ENCODE measurements around the gene NCK2.

NCK2 gene

DNA sequence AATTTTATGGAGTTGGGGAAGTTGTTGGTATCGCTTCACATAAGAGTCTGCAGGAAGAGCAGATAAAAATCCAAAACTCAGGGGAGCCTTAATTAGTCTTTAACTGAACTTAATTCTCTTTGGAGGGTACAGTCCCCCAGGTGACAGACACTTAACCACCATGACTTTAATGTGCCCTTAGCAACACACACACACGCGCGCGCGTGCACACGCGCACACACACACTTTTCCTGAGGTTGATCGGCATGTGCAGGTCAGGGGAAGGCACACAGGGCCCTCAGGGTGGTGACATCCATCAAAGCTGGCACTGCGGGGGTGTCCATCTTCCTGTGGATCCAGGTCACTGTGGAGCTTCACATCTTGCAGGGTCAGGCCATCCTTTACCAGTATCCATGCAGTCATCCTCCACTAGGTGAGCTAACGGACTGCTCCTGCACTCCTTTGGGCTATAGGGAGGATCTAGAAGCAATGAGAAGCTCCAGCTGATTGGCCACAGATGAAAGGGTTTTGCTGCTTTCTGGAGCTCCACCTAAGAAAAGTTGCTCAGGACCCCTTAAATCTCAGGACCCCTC is 21.9 kb upstream of the NCK2 start:
- no peak for DNase-seq (ENCODE audit: low spot score)
- in situ Hi-C loops (cut with MboI; ENCODE audit: low pct_unique_long_range_greater_than_20kb, low sequenced_read_pairs, unreplicated experiment) = no loop called here
- TF ChIP-seq, protein P1, sequence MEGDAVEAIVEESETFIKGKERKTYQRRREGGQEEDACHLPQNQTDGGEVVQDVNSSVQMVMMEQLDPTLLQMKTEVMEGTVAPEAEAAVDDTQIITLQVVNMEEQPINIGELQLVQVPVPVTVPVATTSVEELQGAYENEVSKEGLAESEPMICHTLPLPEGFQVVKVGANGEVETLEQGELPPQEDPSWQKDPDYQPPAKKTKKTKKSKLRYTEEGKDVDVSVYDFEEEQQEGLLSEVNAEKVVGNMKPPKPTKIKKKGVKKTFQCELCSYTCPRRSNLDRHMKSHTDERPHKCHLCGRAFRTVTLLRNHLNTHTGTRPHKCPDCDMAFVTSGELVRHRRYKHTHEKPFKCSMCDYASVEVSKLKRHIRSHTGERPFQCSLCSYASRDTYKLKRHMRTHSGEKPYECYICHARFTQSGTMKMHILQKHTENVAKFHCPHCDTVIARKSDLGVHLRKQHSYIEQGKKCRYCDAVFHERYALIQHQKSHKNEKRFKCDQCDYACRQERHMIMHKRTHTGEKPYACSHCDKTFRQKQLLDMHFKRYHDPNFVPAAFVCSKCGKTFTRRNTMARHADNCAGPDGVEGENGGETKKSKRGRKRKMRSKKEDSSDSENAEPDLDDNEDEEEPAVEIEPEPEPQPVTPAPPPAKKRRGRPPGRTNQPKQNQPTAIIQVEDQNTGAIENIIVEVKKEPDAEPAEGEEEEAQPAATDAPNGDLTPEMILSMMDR (IDR thresholded peaks at IDR 0.05; ENCODE audit: extremely low read depth, insufficient read depth, missing control alignments) = no peak

DNA sequence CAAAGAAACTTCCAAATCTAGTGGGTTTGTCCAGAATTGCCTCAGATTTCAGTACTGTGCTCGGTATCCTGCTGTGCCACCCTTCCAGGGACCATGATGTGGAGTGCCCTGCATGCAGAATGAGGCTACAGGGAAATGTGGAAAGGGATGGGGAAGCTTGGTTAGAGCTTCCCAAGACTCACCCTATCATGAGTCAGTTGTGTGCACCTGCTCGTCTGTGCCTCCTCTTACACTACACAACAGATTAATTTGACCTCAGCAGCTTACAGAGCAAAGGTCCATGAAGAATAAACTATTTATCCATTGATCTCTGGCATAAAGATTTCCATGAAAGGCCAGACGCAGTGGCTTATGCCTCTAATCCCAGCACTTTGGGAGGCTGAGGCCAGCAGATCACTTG is 21.3 kb upstream of the NCK2 start:
- TF ChIP-seq, protein P1 (IDR thresholded peaks at IDR 0.05; ENCODE audit: extremely low read depth, insufficient read depth, missing control alignments) = no peak

DNA sequence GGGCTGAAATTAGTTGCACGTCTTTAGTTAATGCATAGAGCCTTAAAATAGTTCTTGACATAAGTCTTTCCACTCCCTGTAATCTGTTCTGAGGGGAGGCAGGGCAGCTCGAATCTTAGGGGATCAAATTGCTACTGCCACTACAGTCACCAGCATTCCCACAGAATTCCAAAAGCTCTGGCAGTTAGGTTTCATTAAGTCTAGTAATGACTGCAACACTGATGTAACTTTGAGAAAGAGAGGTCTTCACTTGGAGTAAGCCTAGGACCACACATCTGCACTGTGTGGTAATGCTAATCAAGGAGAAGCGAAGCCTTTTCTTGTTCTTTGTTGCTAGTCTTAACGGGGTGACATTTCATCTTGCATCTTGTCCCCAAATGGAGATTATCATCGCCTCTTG is 19.3 kb upstream of the NCK2 start:
- in situ Hi-C loops (cut with MboI; ENCODE audit: low pct_unique_long_range_greater_than_20kb, low sequenced_read_pairs, unreplicated experiment) = no loop called here

More for the DNA sequence above, 21.3 kb upstream of the NCK2 start:
- no peak for DNase-seq (ENCODE audit: low spot score)
- in situ Hi-C loops (cut with MboI; ENCODE audit: low pct_unique_long_range_greater_than_20kb, low sequenced_read_pairs, unreplicated experiment) = no loop called here

DNA sequence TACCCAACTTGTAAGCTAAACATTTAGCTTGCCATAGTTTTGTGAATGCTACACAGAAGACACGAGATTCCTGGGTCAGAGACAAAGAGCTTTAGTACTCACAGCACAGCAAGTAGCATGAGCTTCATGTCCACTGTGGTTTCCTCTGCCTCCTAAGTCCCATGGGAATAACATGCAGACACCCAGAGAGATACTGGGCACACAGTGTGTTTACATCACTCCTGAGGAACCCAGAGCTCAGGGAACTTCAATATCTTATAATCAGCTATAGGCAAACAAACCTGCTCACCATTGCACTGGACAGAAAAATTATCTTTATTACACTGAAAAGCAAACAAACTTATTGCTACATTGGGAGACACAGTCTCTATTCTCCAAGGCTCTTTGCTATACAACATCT is 14.5 kb upstream of the NCK2 start:
- TF ChIP-seq, protein P1 (IDR thresholded peaks at IDR 0.05; ENCODE audit: extremely low read depth, insufficient read depth, missing control alignments) = no peak
- in situ Hi-C loops (cut with MboI; ENCODE audit: low pct_unique_long_range_greater_than_20kb, low sequenced_read_pairs, unreplicated experiment) = no loop called here
- DNase-seq (ENCODE audit: low spot score) = no peak

More for the DNA sequence above, 19.3 kb upstream of the NCK2 start:
- TF ChIP-seq, protein P1 (IDR thresholded peaks at IDR 0.05; ENCODE audit: extremely low read depth, insufficient read depth, missing control alignments) = no peak
- no peak for DNase-seq (ENCODE audit: low spot score)

DNA sequence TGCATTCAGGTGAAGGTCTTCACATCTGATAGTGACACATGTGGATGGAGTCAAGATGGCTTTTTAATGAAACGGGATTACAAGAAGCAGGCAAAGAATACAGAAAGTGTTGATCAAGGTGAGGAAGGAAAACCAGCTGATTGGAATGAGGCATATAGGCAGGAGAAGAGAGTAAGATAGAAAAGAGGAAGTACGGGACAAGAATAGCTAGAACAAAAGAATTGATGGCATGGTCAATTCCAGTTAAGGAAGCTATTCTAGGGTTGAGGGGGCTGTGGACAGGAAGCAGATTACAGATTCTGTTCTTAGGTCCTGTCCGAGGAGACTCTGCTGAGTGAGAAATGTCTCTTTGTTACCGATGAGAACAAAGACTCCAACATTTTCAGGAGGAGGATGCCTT is 13.2 kb upstream of the NCK2 start:
- in situ Hi-C loops (cut with MboI; ENCODE audit: low pct_unique_long_range_greater_than_20kb, low sequenced_read_pairs, unreplicated experiment) = no loop called here
- DNase-seq (ENCODE audit: low spot score) = no peak
- TF ChIP-seq, protein P1 (IDR thresholded peaks at IDR 0.05; ENCODE audit: extremely low read depth, insufficient read depth, missing control alignments) = no peak

DNA sequence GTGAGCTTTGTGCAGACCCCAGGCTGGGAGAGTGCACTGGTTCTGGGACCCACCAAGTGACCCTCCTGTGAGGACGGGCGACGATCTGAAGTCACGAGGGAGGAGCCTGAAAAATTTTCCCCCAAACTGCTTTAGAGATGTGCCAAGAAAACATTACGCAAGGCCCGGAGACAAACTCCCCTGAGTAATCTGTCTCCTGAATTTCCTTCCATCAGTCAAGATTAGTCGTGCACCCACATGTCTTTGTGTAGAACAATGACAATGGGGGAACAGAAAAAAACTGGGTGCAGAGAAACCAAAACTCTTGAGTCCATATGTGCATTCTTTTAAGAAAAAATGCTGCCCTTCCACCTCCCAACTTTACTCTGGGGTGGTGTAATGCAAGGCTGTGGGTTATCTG is 12.6 kb upstream of the NCK2 start:
- DNase-seq (ENCODE audit: low spot score) = no peak
- TF ChIP-seq, protein P1 (IDR thresholded peaks at IDR 0.05; ENCODE audit: extremely low read depth, insufficient read depth, missing control alignments) = no peak
- in situ Hi-C loops (cut with MboI; ENCODE audit: low pct_unique_long_range_greater_than_20kb, low sequenced_read_pairs, unreplicated experiment) = no loop called here
